Right kidney (tissue), 1 donor: ENCODE results near the gene USP32.

Experiments used
- DNase-seq: peaks from one replicate; pipeline ENCODE4 v3.0.0-alpha.2; 2016

Gene USP32

DNA sequence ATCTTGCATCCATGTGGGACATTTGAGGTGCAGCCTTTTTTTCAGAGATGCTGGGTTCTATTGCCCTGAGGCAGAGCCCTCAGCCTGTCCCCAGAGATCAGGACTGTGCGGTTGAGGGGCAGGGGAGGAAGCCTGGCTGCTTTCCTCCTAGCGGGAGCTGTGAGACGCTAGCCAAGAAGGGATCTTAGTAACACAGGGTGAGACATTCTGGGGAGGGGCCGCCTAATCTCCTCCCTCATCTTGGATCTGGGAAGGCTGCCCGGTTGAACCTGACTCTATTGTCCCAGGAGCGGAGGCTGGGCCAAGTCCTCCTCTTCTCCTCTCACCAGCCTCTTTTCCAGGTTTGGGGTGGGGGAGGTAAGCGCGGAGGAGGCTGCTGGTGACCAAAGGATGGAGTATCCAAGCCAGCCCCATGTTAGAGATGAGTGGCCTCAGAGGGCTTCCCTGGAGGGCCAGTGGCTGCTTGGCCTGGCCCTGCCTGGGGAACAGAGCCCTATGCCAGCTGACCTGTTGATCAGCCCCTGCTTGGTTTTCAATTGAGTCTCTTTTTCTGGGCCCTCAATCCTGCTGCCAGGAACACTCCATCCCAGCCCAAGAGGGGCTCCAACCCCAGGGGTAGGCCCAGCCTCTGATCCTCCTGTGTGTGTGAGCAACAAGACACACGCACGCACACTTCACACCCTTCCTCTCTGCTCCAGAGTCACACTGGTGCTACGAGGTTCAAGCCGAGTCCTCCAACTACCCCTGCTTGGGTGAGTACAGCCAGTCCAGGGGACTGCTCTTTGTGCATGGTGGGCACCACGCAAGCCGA is 237.1 kb downstream of the USP32 start:
- no peak for DNase-seq

DNA sequence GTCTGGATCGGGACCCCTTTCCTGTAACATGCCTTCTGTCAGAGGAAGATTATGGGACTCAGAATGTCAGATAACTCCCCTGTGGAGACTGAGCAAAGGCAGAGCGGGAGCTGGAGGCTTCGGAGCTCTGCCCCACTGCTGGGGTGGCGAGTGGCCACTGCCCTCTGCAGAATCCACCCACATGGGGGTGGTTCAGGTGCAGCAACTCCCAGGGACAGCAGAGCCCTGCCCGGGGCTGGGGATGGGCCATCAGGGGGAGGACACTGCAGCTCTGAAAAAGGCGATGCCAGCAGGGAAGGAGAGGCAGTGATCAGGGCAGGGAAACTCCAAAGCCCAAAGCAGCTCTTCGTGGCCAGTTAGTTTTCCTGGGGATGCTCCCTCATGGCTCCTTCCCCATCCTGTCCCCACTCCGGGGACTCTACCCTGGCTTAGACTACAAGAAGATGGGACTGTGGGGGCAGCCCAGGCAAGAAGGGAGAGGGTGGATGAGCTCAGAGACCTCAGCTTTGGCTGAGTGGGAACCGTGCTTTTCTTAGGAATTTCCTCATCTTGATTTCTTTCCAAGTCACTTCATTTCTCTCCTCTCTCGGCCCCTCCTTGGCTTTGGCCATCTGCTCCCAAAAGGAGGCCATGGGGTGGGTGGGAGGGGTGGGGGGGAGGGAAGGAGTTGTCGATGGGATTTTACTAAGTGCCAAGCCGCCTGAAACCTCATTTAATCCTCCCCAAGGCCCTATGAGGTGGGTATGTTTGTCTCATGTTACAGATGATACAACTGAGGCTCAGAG is 238.1 kb downstream of the USP32 start:
- no peak for DNase-seq

DNA sequence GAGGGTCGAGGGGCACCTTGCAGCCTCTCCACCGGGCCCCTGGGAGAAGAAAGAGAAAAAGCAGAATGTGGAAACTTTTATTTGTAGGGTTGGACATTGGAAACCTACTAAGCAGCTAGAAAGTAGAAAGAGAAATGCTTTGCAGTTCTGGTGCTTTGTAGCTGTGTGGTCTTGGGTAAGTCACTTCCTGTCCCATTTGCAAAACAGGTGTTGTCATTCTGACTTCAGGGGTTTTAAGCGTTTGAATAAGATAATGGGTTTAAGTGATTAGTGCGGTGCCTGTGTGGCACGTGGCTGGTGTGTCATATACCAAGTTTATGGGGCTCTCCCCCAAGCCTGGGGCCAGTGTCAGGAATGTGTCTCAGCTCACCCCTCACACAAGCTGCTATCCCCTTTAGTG is 240.6 kb downstream of the USP32 start:
- no peak for DNase-seq

DNA sequence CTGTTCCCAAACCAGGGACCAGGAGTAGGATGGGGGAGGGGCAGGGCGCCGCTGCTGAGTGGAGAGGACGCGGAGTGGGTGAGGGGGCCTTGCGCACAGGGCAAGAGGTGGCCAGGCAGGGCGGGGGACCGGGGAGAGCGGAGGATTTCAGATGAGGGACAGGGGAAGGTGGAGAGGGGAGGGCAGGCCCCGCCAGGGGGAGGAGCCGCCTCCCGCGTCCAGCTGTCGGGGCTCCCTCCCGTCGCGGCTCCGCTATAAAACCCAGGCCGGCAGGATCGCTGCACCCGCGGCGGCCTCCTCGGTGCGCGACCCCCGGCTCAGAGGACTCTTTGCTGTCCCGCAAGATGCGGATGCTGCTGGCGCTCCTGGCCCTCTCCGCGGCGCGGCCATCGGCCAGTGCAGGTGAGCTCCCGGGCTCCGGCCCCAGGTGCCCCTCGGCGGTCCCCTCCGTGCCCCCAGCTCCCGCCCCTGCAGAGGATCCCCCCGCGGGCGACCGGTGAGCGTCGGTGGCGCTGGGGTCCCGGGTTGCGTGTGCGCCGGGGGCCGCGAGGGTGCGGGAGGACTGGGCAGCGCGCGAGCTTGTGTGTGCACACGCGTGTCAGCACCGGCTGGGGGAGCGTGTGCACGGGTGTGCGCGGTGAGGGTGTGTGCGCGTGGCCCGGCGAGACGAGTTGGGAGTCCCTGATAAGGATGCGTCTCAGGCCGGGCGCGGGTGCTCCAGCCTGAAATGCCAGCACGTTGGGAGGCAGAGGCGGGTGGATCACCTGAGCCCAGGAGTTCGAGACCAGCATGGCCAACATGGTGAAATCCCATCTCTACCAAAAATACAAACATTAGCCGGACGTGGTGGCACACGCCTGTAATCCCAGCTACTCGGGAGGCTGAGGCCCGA is 242.0 kb downstream of the USP32 start, which contains the start of gene CA4:
CA4 (plus strand) TSS at position 283 of the 892 bp plus-strand sequence; CDS start at position 345, 62 bp downstream.
- DNase-seq = peak; percentile 42

DNA sequence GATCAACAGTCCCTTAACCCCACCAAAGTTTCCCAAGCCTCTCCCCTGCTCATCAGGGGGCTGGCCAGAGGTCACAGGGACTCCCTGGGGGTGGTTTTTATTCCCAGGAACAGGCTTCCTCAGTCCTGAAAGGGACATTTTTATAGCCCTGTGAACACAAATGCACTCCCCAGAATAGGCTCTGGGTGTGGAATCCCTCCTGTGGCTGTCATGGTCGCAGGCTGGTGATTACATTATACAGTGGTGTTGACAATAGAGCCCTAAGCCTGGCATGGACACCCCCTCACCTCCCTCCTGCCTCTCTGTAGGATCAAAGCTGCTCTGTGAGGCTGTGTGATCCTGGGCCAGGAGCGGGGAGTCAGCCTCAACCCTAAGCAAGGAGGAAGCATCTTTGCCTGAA is 243.6 kb downstream of the USP32 start:
- no peak for DNase-seq

DNA sequence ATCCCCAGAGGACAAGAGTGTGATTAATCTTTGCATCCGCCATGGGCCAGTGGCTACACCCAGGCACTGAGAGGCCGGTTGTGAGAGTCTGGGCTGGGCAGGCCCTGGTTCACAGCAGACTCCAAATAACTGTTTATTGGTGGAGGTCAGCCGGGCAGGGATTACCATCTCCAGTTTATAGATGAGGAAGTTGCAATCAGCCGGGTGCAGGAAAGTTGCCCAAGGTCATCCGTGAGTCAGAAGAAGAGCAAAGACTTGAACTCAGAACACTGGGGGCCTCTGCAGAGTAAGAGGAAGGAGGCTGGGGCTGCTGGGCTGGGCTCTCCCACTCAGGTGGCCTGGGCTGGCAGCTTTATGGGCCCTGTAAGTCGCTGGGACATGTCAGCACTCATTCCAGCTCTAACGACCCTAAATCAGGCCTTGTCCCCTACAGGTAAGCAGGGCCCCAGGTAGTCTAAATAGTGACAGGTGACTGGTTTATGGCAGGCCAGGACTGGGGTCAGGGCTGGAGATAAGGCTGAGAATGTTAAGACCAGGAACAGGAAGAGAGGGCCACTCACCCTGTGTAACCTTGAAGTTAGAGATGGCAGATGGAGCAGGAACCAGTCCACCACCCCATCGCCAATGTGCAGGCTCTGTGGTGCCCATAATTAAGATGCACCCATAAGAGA is 244.2 kb downstream of the USP32 start:
- no peak for DNase-seq

DNA sequence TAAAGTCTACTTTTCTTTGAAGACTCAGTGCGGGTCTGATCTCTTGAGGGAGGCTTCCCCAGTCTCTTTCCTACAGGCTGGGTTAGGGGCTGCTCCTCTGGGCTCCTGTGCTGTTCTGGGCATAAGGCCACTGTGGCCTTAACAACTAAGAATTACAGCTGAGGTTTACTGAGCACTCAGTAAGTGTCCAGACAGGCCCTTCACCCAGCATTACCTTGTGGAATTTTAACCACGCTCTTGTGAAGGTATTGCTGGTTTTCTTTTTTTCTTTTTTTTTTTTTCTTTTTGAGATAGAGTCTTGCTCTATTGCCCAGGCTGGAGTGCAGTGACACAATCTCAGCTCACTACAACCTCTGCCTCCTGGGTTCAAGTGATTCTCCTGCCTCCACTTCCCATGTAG is 245.7 kb downstream of the USP32 start:
- no peak for DNase-seq

DNA sequence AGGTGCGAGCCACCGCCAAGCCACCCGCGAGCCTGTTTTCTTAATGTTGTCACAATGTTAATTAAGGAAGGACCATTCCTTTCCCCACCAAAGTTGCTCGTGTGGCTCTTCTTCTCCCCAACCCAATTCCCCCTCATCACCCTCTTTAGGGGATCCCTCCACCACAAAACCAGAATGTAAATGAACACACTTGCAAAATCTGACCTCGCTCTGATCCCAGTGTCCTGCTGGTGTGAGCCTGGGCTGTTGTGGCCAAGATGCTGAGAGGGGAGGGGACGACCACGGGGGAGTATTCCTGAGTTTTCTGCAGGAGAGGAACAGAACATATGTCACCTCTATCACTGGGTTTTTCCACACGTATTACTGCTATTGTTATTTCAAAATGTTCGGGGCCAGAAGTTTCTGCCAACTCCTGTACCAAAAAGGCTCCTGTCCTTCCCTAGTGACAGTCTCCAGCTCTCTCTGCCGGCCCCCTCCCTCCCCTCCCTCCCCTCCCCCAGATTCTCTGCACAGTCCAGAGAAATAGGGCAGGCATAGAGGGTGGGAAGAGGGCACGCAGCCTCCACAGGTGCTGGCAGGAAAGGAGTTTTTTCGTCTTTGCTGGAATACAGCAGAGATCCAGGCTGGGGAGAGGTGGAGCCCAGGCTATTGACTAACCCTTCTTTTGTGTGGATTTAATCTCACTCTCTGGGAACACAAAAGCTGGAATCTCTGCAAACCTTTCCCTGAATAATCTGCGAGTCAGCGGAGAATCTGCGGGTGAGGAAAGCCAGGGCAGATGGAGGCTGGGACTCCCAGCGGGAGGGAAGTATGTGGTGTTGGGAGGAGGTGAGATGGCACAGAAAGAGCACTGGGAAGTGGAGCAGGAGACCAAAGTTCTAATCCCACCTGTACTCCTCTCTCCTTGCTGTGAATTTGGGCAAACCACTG is 246.7 kb downstream of the USP32 start:
- no peak for DNase-seq

DNA sequence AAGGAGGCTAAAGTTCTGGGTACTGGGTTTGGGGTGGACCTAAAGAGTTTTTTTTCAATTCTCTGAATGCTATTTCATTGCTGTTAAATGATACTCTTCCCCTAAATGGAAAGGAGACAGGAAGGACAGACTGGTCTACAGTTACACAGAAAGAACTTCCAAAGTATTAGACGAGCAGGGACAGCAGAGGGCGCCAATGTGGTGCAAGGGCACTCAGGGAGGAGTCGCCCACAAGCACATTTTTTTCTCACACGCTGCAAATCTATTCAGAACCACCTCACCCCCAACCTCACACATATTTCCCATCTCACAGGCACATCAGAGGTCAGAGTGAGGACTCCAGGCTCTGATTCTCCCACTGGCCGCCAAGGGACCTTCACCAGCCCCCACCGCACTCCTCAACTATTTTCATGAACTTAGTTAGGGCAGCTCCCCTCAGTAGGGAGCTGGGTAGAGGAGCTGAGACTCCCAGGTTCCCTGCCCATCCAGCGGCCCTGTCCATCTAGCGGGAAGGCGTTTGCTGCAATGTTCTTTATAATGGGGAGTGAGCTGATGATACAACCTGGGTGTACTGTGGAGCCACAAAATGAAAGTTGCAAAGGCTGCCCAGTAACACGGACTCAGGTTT is 248.9 kb downstream of the USP32 start:
- DNase-seq = peak; percentile 63

DNA sequence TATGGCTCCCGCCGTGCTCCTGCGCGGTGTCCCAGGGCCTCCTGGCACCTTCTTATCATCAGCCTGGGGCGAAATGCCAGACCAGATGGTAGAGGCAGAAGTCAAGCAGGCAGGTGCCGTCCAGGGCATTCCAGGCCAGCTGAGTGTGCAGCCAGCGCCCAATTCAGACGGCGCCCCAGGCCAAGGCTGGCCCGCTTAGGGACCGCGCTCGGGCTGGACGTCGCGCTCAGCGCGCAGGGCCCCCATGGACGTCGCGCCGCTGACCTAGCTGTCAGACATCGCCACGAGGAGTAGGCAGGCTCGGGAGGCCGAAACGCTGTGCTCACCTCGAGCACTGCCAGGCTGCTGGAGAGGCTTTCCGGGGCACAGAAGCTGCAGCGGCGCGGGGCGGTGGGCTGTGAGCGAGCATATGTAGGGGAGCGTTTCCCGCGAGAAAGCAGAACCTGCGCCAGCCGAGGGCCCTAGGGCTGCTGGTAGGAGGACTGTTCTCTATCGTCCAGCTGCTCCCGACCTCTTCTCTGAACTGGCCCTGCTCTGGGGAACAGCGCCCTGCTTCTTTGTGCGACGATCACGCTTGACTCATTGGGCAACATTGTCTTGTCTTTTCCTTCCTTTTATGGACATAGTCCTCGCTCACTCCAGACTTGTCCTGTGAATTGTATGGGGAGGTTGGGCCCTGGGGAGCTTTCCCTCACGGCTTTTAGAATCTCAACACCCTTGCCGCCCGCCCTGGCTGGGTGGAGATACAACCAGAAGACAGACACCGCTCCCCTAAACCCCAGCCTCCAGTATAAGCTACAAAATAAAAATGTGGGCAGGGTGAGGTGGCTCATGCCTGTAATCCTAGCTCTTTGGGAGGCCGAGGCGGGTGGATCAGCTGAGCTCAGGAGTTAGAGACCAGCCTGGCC is 250.6 kb downstream of the USP32 start:
- peak; percentile 16 for DNase-seq

DNA sequence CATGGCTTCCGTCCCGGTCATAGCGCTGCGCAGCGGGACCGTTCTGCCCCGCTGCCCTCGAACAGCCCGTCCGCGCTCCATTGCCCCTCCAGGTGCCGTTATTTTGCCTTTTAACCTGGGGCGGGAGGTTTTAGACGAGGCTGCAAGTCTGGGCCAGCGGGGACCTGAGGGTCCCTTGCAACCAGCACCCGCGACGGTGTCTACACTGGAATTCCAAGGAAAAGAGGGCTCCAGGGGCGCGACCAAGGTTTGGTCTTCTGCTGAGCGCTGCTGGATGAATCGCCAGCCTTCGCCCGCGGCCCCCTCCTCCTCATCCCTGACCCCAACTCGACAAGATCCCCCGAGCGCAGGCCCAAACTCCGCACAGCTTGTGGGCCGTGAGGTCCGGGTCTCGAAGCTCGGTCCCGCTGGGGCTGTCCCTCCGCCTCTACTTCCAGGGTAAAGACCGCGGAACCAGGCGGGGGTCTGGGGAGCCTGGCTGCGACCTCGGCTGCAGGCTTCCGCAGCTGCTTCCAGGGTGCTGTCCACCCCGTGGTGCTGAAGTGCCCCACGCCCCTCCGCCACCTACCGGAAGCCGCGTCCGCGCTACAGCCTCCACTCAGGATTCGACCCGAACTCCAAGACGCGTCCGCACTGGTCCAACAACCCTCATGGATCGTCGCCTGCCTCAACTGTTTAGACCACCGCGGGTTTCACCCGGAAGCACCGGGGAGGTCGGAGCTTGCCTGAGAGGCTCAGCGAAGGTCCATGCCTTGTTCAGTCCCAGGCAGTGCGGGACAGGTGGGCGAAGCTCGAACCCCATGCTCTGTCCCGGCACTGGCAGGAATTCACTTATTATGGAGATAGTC is 252.3 kb downstream of the USP32 start:
- DNase-seq = peak; percentile 78

DNA sequence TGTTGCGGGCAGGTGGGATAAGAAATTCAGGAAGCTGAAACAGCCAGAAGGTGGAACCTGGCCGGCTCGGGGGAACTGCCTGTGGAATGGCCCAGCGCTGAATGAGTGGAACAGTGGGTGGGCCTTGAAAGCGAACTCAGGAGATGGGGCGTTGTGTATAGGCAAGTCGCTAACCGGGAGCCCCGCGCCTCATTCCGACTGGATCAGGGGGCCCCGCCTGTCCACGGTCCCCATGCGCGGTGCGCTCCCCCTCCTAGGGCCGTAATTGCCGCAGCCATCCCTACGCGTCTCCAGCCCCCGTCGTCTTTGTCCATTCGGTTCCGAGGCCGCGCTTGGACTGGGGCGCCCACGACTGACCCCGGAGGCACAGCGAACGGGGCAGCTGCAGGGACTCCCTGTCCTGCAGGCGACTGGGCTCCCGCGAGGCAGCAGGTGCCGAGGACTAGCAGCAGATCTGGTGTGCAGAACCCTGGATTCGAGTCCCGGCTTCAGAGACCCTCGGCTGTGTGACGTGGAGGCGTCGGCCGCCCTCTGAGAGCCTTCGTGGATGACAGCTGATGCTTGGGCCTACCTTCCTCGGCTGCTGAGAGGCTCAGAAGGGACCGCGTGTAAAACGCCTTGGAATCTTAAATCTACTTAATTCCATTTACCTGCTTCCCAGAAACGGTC is 253.0 kb downstream of the USP32 start:
- DNase-seq = no peak

DNA sequence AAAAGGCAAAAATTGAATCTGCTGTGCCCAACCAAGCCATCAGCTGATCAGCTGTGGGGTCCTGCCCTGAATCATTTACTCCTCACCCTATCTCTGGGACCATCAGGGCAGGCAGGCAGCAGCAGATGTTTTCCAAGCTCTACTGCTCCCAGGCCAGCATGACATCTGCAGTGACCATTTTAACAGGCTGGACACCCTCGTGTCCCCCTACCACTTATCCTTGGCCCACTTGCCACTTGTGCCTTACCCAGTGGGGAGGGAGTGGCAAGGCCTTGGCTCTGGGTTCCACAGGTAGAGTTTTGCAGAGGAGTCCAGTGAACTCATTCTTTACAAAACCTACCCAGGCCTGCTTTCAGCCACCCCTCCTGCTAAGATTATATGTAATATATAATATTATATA is 254.2 kb downstream of the USP32 start:
- DNase-seq = no peak

DNA sequence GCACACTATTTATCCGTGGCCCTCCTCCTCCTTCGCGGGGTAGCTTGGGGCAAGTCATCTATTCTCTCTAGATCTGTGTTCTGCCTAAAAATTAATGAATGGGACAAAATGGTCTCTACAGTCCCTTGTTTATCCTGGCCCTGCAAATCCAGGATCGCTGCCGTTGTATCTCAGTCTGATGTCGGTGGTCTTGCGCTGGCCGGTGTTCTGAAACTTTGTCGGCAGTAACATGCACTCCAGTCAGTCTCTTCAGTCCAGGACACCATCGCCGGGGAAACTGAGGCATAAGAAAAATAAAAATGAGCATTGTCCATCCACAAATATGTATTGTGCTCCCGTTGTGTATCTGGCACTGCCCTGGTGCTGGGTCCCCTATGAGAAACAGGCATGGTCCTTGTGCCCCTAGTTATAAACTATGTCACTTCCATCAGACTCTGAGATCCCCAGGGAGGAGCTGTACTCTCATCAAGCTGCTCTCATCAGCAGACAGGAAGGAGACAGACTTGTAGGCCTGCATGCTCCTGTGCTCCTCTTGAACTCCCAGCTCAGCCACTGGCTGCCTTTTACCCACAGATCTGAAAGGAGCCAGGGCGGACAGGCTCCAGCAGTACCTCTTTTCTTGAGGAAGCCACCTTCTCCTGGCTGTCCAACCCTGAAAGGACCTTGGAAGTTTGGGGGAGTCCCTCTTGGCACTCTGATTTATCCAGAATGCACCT is 255.8 kb downstream of the USP32 start:
- DNase-seq = no peak

DNA sequence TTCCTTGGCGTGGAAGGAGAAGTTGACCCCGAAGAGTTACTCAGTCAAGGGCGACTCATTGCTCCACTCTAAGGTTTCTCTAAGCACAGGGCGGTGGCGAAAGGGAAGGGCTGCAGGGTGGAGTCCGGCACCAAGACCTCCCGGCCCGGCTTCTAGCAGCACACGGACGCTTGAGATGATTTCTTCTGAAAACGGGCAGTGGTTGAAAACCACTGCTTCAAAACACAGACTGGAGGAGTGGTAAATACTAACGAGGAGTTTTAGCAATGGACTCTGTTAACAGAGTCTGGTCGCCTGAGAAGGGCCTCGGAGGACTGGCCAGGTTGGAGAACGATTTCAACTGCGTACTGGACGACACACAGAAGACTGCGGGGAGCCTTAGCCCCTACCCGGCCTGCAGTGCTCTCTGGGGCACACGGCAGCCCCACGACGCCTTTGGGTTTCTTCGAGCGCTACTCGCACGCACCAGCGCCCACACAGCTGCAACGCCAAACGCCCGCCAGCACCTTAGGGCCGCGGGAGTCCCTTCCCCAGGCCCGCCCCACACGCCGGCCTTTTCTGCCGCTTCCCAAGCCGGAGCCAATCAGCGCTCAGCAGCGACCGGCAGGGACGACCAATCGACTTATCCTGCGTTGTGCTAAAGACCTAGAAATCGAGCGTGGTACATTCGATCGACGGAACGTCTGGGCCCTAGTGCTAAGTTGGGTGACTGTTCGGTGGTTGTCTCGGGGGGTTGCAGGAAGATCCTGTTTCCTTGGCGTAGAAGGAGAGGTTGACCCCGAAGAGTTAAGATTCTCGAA is 256.6 kb downstream of the USP32 start:
- peak; percentile 79 for DNase-seq
